Stimulated activated CD8-positive, alpha-beta memory T cell treated with anti-CD3 and anti-CD28 coated beads, Interleukin-2, amount 100 ng/mL, for 48 hours (primary cell): Measurements from ENCODE around the gene FBXL2.
A peak's percentile ranks its signal among the peaks of the same experiment; 100 is the strongest.

Experiments
- DNase-seq, 2 donors: peaks; one replicate each; pipeline ENCODE4 v3.0.0-alpha.2; 2020; ENCODE audit warnings: low read depth in 2 of 2

Gene FBXL2, protein sequence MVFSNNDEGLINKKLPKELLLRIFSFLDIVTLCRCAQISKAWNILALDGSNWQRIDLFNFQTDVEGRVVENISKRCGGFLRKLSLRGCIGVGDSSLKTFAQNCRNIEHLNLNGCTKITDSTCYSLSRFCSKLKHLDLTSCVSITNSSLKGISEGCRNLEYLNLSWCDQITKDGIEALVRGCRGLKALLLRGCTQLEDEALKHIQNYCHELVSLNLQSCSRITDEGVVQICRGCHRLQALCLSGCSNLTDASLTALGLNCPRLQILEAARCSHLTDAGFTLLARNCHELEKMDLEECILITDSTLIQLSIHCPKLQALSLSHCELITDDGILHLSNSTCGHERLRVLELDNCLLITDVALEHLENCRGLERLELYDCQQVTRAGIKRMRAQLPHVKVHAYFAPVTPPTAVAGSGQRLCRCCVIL

DNA sequence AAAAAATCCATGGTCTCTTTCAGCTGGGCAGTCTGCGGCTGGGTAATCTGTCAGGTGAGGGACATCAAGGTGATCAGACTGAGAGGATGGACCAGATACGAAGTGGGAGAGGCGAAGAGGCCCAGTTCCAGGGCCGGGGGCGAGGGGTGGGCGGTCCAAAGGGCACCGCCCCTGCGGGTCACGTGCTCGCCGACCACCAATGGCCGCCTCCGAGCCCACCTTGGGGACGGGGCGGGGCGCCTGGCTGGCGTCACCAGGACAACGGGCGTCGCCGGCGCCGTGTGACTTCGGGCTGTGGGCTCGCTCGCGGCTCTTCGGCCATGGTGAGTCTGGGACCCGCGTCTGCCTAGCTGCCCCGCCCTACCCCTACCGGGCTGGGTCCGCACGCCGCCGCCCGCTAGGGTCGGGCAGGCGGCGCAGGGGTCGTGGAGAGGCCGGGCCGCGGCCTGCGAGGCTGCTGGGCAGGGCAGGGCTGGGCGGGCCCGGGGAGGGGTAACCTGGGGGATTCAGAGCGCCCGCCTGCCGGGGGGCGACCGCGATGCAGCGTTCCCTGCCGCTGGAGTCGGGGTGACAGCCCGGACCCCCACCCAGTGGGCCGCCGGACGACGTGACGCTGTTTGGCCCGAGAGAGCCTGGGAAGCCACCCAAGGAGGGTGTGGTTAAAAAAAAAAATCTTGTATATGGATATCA is at the start of gene FBXL2:
TSS of gene FBXL2 (plus strand) at position 250 of the 690 bp plus-strand sequence. CDS start at position 321, 71 bp downstream.
- peak; percentile 14 to 23 for DNase-seq

DNA sequence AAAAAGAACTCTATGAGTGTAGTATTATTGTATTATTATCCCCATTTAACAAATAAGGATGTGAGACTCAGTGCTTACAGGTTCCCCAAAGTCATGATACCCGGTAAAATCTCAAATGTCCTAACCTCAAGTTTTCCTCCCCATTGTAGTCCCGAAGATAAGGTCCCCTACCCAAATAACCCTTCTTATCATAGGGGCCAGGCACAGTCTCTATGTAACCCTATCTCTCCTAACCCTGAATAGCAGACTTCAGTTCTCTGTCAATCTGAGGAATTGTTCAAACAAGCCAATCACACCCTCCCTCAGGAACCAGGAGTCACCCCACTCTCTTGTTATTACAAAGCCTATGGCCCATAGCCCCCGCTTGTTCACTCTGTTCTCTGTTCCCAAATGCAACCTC is 48.2 kb upstream of the FBXL2 start:
- DNase-seq, result no peak

DNA sequence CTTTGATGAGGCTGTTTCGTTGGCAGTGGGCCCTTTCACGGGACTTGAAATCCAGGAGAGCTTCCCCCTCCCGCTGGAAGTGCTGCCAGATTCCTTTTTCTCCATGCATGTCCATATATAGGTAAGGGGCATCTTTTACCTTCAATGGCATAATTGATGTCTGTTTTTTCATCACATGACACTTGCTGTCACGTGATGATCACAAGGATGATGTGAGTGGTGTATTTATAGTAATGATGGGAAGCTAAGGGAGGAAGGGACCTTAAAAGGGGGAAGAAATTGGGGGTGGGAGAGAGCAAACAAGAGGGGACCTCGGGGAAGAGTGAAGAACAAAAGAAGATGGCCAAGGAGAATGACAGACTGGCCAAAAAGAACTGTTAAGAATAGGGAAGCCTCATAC is 47.3 kb upstream of the FBXL2 start:
- DNase-seq, result no peak

DNA sequence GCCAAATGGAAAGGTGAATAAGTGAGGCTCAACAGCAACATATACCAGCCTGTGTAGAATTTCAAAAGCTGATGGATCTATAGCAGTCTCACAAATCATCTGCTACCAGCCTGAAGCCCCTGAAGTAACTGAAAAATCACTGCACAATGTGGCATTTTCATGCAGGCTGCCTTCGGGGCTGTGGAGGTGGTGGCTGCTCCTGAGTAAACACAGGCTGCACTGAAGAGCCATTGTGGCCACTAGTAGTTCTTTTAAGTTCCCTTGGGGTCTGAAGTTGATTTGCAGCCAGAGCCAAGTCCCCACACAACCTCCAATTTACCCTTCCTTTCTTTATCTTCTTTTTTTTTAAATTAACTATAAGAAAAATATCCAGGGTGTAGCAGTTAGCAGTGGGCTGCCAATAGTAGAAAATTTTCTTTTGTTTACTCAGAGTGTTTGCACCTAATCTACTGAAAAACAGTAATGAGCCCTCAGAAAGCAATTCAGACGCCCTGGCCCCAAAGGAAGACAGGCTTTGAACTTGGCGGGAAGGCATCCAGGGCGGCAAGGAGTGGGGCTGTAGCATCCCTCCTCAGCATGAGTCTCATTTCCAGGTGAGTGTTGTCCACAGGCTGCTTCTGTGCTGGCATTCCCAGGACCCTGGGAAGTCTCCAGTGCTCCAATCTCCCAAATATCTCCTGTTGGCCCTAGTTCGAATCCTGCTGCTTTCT is 45.3 kb upstream of the FBXL2 start:
- no peak for DNase-seq

DNA sequence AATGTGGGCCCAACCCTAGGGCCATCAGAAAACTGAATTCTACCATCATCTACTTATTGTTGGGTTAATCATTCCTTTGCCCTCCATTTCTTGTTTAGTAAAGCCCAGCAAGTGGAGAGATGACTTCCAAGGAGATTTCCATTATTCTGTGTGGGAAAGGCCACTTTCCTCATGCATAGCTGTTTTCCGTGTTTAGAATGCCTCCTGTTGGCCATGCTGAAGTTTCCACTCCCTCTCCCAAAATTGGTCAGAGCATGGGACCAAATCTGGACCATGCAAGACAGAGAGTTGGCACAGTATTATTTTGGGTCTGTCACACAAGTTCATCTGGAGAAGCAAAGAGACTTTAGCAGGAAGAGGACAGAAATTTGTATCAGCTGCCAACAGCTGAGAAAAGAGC is 43.4 kb upstream of the FBXL2 start:
- no peak for DNase-seq

DNA sequence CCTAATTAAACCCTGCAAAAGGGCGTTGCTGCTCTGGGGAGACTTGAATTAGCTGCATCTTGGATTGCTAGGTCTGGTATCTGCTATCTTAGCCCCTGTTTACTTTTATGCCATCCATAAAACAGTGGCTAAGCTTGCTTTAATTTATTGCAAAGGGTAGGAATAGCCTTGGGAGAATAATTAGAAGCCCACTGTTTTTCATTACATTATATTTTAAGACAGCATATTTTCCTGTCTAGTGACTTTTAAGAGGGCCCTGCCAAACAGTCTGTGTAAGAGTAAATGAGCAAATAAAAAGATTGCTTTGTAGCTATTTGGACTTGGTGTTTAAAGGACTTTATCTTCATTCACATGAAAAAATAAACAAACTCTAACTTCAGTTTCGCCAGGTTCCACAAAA is 41.2 kb upstream of the FBXL2 start:
- DNase-seq, result no peak

DNA sequence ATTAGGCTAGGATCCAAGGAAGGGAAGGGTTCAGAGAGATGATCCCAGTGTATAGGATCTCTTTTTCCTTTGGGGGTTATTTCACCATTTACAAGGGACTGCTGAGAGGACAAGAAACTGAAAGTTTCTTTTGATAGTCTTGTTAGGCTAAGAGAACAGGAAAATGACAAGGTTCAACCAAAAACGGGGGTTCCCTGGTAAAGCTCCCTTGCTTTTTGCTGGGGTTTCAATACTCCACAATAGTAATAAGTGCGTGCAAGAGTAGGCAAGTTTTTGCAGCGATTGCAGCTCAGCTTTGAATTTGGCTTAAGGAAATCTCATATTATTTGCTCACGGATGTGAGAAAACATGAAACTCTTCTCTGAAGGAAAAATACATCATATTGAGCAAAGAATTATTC is 39.8 kb upstream of the FBXL2 start:
- no peak for DNase-seq

DNA sequence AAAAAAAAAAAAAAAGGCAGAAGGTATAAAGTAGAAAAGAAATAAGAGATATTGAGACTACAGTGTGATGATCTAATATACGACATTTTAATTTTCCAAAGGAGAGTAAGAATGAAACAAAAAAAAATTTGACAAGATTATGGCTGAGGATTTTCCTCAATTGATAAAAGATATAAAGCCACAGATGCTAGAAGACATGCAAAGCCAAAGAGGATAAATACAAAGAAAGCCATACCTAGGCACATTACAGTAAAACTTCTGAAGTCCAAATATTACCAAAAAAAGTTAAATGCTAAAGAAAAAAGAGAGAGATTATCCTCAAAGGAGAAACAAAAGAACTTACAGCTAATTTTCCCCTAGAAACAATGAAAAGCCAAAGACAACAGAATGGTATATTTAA is 38.3 kb upstream of the FBXL2 start:
- DNase-seq, result no peak

DNA sequence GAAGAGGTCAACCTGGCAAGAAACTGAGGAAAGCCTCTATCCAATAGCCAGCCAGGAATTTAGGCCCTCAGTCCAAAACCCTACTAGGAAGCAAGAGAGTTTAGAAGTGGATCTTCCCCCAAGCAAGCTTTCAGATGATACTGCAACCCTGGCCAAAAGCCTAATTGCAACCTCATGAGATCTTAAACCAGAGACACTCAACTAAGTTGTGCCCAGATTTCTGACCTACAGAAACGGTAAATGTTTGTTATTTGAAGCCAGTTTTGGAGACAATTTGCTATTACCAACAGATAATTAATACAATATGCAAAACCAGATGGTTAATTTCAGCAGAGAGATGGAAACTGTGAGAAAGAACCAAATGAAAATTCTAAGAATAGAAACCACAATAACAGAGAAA is 37.0 kb upstream of the FBXL2 start:
- no peak for DNase-seq

DNA sequence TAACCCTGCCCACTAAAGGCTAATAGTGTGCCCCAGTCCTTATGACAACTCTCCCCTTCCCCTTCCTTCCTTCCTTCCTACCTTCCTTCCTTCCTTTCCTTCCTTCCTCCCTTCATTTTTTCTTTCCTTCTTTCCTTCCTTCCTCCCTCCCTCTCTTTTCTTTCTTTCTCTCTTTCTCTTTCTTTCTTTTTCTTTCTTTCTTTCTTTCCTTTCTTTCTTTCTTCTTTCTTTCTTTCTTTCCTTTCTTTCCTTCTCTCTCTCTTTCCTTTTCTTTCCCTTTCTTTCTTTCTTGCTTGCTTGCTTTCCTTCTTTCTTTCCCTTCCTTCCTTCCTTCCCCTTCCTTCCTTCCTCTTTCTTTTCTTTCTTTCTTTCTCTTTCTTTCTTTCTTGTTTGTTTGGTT is 30.5 kb upstream of the FBXL2 start:
- DNase-seq, result no peak

DNA sequence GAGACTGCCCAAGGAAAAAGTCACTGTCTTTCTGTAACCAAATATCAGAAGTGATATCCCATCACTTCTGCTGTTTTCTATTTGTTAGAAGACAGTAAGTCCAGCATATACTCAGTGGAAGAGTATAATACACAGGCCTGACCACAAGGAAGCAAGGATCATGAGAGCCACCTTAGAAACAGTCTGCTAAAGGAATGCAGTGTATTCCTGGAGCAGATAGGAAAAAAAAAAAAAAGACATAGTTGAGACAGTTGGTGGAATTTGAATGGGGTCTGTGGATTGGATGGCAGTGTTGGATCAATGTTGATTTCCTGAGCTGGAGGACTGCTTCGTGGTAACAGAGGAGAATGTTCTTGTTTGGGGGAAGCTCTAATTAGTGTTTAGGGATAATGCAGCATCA is 26.5 kb upstream of the FBXL2 start:
- DNase-seq, result no peak

DNA sequence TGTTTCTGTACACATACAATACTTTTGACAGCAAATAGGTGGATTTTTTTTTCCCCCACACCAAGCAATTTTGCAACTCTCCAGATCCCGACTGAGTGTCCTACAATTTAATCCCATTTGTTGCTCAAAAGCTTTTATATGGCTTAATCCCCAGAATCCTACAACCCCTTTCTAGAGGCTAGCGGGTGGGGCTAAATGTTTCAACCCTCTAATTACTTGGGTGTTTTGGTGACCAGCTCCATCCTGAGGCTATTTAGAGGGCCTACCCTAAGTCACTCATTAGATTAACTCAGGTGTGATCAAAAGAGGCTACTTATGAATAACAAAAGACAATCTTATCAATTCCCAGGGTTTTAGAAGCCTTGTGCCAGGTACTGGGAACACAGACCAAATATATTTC is 21.0 kb upstream of the FBXL2 start:
- DNase-seq, result no peak

DNA sequence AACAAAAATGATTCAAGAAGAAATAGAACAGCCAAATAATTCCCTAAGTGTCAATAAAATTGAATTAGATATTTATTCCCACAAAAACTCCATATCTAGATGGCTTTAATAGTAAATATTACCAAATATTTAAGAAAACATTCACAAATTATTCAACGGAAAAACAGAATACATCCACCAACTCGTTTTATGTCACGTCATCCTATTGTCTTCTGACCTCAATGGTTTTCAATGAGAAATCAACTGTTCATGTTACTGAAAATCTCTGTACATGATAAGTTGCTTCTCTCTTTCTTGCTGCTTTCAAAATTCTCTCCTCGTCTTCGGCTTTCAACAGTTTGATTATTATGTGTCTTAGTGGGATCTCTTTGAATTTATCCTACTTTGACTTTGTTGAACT is 17.1 kb upstream of the FBXL2 start:
- no peak for DNase-seq

DNA sequence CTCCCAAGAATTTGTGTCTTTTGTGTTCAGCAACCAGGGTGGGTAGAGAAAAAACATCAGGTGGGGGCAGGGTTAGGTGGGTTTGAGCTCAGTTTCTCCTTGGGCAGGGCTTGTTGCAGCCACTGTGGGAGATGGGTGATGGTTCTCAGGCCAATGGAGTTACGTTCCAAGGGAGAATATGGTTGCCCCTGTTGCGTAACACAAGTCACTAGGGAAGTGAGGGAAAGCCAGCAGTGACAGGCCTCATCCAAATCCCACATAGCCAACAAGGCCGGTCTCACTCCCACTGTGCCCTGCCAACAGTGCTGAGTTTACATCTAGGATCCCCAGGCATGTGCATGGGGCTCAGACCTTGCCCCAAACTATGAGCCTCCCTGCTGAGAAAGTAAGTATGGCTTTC is 7.9 kb upstream of the FBXL2 start:
- no peak for DNase-seq

DNA sequence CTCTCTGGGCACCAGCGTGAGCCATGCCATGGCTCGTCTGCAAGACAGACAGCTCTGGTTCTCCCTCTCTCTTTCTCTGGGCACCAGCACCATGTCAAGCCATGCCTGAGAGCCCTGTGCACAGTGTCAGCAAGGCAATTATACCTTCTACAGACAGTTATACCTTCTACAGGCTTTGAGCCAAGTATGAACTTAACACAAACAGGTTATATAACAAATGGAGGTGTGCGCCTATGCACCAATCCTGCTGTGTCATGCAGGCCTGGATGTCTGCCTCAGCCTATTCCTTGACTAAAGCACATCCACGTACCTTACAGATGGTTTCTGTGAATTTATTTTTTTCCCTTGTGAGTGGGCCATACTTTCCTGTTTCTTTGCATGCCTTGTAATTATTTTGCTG is 5.9 kb upstream of the FBXL2 start:
- no peak for DNase-seq

DNA sequence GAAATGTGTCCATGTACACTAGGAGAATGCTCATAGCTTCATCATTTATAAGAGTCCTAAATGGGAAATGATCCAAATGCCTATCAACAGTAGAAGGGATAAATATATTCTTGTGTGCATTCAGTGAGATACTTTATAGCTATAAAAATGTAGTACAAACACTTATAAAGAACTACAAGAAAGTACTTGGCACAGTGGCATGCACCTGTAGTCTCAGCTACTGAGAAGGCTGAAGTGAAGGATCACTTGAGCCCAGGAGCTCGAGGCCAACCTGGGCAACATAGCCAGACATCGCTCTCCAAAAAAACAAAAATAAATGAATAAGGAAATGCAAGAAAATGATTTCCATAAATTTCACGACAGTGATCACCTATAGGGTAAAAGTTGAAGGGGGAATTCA is 3.6 kb upstream of the FBXL2 start:
- no peak for DNase-seq

DNA sequence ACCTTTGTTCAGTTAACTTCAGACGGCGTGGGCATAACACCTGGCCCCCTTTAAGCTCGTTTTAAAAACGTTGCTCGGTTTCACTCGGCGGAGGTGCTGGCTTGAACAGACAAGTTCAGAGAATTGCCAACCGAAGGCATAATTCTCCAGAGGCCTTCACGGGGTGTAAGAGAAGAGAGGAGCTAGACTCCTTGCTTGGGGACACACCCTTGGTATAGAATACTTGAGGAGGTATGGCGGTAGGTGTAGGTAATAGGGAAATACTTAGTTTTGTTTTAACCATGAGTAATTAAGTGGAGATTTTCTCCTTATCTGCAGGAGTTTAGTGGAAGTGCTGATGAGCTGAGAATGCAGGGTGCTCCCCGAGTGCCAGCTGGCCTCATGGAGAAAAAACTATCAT is 921 bp downstream of the FBXL2 start:
- DNase-seq, result no peak

DNA sequence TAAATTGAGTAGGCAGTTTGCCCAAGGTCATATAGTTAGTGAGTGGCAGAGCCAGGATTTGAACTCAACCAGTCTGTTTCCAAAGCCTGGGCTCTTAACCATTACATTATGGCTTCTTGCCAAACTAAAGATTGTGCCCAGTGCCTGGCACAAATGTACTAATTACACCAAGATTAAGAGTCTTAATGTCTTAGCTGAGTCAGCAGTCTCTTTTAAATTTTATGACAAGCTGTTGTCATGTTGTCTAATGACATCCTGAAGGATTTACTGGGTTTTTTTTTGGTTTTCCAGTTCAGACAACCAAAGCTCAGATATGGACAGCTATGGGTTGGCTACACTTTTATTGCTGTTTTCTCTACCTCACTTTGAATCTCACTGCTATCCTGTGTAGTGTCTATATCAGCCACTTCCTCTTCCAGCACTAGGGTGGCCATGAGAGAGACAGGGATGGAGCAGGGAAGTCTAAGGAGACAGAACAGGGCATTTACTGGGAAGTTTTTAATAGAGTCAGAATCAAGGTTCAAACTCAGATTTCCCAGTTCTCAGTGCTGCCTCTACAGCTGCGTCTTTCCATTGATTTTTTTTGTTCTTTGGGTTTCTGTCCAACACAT is 10.5 kb downstream of the FBXL2 start:
- DNase-seq, result no peak

DNA sequence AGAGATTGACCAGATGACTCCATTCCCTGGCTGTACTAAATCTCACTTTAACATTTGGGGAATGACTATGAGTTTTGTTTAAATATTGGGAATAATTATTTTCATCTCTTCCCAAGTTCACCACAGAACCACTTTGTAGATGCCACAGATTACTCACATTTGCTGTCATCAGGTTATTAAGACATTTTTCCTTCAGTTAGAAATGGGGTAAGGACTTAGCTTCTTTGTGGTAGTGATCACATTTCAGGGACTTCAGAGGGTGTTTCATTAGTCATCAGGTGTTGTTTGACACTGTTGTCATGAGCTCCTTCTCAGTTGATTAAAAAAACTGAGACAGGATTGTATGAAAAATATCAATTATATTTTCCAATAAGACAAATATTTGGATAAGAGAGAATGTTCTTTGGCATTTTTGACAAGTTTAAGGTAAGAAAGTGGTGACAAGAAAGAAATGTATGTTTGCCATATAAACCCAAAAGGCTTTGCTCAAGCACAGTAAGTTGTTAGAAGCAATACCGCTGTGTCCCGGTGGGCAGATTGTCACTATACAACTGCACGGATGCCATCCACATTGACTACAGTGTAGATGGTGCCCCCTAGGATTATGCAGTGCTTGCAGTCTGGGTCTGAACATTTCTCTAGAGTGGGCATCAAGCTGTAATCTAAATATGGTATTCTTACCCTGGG is 22.3 kb downstream of the FBXL2 start:
- DNase-seq, result no peak

DNA sequence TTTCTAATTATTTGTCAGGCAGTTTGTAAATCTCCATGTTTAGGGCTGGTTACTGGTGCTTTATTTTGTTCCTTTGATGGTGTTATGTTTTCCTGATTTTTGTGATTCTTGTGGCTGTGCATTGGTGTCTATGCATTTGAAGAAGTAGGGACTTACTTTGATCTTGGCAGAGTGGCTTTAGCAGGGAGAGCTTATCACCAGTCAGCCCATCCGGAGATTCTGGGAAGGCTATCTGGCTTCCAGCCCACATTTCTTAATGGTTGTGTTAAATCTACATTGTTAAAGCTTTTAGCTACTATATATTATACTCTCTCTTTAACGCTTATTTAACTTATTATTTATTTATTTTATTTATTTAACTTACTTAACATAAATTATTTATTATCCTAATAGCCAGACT is 35.1 kb downstream of the FBXL2 start:
- no peak for DNase-seq

DNA sequence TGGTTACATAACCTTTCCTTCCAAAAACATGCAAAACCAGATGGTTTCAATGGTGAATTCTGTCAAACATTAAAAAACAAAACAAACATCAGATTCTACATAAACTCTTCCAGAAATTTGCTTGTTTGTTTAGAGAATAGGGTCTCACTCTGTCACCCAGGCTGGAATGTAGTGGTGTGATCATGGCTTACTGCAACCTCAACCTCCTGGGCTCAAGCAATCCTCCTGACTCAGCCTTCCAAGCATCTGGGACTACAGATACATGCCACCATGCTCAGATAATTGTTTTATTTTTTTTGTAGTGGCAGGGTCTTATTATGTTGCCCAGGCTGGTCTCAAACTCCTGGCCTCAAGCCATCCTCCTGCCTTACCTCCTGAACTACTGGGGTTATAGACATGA is 36.1 kb downstream of the FBXL2 start:
- DNase-seq, result no peak

DNA sequence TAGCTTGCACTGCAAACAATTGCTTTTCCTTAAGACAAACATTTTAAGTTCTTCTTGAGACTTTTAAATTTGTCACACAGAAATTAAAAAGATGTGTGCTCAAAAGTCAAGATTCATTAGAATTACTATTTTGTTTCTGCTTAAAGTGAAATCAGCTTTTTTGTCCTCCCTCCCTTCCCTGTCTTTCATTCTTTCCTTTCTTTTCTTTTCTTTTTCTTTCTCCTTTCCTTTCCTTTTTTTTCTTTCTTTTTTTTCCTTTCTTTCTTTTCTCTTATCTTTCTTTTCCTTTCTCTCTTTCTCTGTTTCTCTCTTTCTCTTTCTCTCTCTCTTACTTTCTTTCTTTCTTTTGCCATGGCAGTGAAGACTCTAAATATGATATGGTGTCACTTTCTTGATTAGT is 37.8 kb downstream of the FBXL2 start:
- no peak for DNase-seq
